H1 (cell line): ENCODE measurements around the gene HLA-DQA1. TPM values are rescaled to one million over a fixed set of nuclear protein-coding genes. Genes with fewer than 3 reads are reported as not detected.

ENCODE experiments used
- CTCF ChIA-PET: fragments of 300-600 bp; sonication (Branson Sonifier 250); formaldehyde crosslinking; loops from one replicate; lab custom pipeline; 2021; ENCODE audit not compliant: partially characterized antibody; lab: Charles Lee
- POLR2A ChIA-PET: fragments of 300-600 bp; sonication (Branson Sonifier 250); formaldehyde crosslinking; loops from one replicate; lab custom pipeline; 2021; ENCODE audit warnings: inconsistent platforms; ENCODE audit not compliant: partially characterized antibody; lab: Charles Lee
- DNase-seq, 2 experiments: peaks; one replicate each; pipeline versions ENCODE4 v3.0.0 to v3.0.0-alpha.2; 2010 to 2022; ENCODE audit warnings: low spot score in 2 of 2, low read depth in 1 of 2, mixed read lengths in 1 of 2
- FAIRE-seq: peaks from 2 replicates; lab custom pipeline; 2011; peaks lifted over from hg19 to GRCh38; lab: Jason Lieb, UNC
- H2AFZ ChIP-seq: 2 replicates; pipeline ENCODE4 v1.8.1; 2012; ENCODE audit warnings: low read length, inconsistent platforms
- H2AK5ac ChIP-seq: 2 replicates; pipeline ENCODE4 v1.6.1; 2013; ENCODE audit warnings: low read depth, low read length
- H2BK120ac ChIP-seq: replicated peaks from 2 replicates; pipeline ENCODE3; 2013; ENCODE audit warnings: low read depth, low read length, inconsistent platforms
- H2BK12ac ChIP-seq: 2 replicates; pipeline ENCODE4 v1.6.1; 2013; ENCODE audit warnings: low read depth, low read length
- H2BK15ac ChIP-seq: 2 replicates; pipeline ENCODE4 v1.6.1; 2013; ENCODE audit warnings: low read length
- H2BK20ac ChIP-seq: 2 replicates; pipeline ENCODE4 v1.6.1; 2013; ENCODE audit warnings: low read length
- H2BK5ac ChIP-seq: 2 replicates; pipeline ENCODE4 v1.6.1; 2013; ENCODE audit warnings: low read depth, low read length
- H3K14ac ChIP-seq: 2 replicates; pipeline ENCODE4 v1.6.1; 2013; ENCODE audit warnings: inconsistent platforms; ENCODE audit not compliant: insufficient read length
- H3K18ac ChIP-seq: 2 replicates; pipeline ENCODE4 v1.6.1; 2013; ENCODE audit warnings: low read length; ENCODE audit errors: extremely low read depth
- H3K23ac ChIP-seq: 2 replicates; pipeline ENCODE4 v1.6.1; 2013; ENCODE audit warnings: inconsistent platforms; ENCODE audit not compliant: insufficient read length
- H3K23me2 ChIP-seq: 2 replicates; pipeline ENCODE4 v1.6.1; 2013; ENCODE audit warnings: low read depth, low read length
- H3K27ac ChIP-seq: 2 replicates; pipeline ENCODE4 v1.6.1; 2011; ENCODE audit warnings: low read depth, low read length, inconsistent platforms
- H3K27me3 ChIP-seq, 4 experiments: replicated peaks in 1 of 4; 1 replicate in 1 of 4; 2 replicates in 3 of 4; pipeline versions ENCODE4 v1.6.1 to v1.8.1; 2011 to 2013; ENCODE audit warnings: low read length in 3 of 4, mild to moderate bottlenecking in 3 of 4, inconsistent platforms in 2 of 4, mixed read lengths in 2 of 4, moderate library complexity in 1 of 4; ENCODE audit not compliant: control insufficient read depth in 3 of 4, insufficient read depth in 3 of 4; ENCODE audit errors: extremely low read depth in 1 of 4
- H3K36me3 ChIP-seq, 4 experiments: 2 replicates each; pipeline versions ENCODE4 v1.6.1 to v1.8.1; 2011 to 2013; ENCODE audit warnings: mild to moderate bottlenecking in 4 of 4, low read length in 3 of 4, moderate library complexity in 2 of 4, control low read depth in 1 of 4, inconsistent platforms in 1 of 4; ENCODE audit not compliant: insufficient read depth in 4 of 4, control insufficient read depth in 2 of 4
- H3K4ac ChIP-seq: replicated peaks from 2 replicates; pipeline ENCODE3; 2013; ENCODE audit warnings: low read length, low read depth, mixed read lengths, inconsistent platforms; ENCODE audit not compliant: insufficient read length
- H3K4me1 ChIP-seq, 4 experiments: replicated peaks in 1 of 4; 1 replicate in 1 of 4; 2 replicates in 3 of 4; pipeline versions ENCODE4 v1.6.1 to v1.8.1; 2011 to 2013; ENCODE audit warnings: low read length in 3 of 4, inconsistent platforms in 2 of 4, mixed read lengths in 1 of 4; ENCODE audit not compliant: insufficient read depth in 4 of 4, control insufficient read depth in 3 of 4
- H3K4me2 ChIP-seq, 2 experiments: 2 replicates each; pipeline versions ENCODE4 v1.6.1 to v1.8.1; 2011 to 2013; ENCODE audit warnings: low read depth in 2 of 2, low read length in 2 of 2, control low read depth in 1 of 2, inconsistent platforms in 1 of 2, mild to moderate bottlenecking in 1 of 2; ENCODE audit not compliant: insufficient read depth in 1 of 2
- H3K4me3 ChIP-seq, 4 experiments: fragments of 200-600, 300-600 bp in 1 of 4; sonication (generic), shearing (Covaris generic), sonication (Bioruptor Twin) in 1 of 4; 2 replicates each; pipeline versions ENCODE4 v1.5.1 to v1.8.1; 2011 to 2016; ENCODE audit warnings: low read length in 4 of 4, low read depth in 3 of 4, control low read depth in 2 of 4, inconsistent platforms in 2 of 4, mild to moderate bottlenecking in 2 of 4, mixed read lengths in 1 of 4, moderate library complexity in 1 of 4; ENCODE audit not compliant: insufficient read depth in 2 of 4; ENCODE audit errors: extremely low read depth in 1 of 4
- H3K56ac ChIP-seq: replicated peaks from 2 replicates; pipeline ENCODE3; 2013; ENCODE audit warnings: low read depth, mild to moderate bottlenecking, mixed read lengths, low read length, inconsistent platforms; ENCODE audit not compliant: insufficient read length
- H3K79me1 ChIP-seq: 2 replicates; pipeline ENCODE4 v1.6.1; 2013; ENCODE audit warnings: low read depth, low read length, control low read depth
- H3K79me2 ChIP-seq, 2 experiments: 2 replicates each; pipeline versions ENCODE4 v1.6.1 to v1.8.1; 2012 to 2013; ENCODE audit warnings: low read length in 2 of 2, mild to moderate bottlenecking in 2 of 2, inconsistent platforms in 1 of 2; ENCODE audit not compliant: insufficient read depth in 2 of 2, control insufficient read depth in 1 of 2
- H3K9ac ChIP-seq, 4 experiments: replicated peaks in 1 of 4; 1 replicate in 1 of 4; 2 replicates in 3 of 4; pipeline versions ENCODE4 v1.6.1 to v1.8.1; 2011 to 2013; ENCODE audit warnings: low read depth in 3 of 4, low read length in 3 of 4, control low read depth in 2 of 4, mild to moderate bottlenecking in 2 of 4, moderate library complexity in 2 of 4, inconsistent platforms in 1 of 4; ENCODE audit errors: extremely low read depth in 1 of 4
- H3K9me3 ChIP-seq, 2 experiments: 2 replicates each; pipeline versions ENCODE4 v1.6.1 to v1.8.1; 2012 to 2013; ENCODE audit warnings: mild to moderate bottlenecking in 2 of 2, moderate library complexity in 2 of 2, control low read depth in 1 of 2, inconsistent platforms in 1 of 2, low read depth in 1 of 2, low read length in 1 of 2, mixed read lengths in 1 of 2; ENCODE audit not compliant: insufficient read depth in 2 of 2
- H4K20me1 ChIP-seq, 2 experiments: replicated peaks in 1 of 2; 2 replicates each; pipeline versions ENCODE3 to v1.8.1; 2011 to 2013; ENCODE audit warnings: inconsistent platforms in 2 of 2, low read length in 2 of 2, mild to moderate bottlenecking in 1 of 2; ENCODE audit not compliant: insufficient read depth in 2 of 2, control insufficient read depth in 1 of 2
- H4K5ac ChIP-seq: 2 replicates; pipeline ENCODE4 v1.6.1; 2013; ENCODE audit warnings: low read length, low read depth, mixed read lengths, inconsistent platforms; ENCODE audit not compliant: insufficient read length
- H4K8ac ChIP-seq: 2 replicates; pipeline ENCODE4 v1.8.0; 2013; ENCODE audit warnings: mild to moderate bottlenecking, moderate library complexity, low read length, inconsistent platforms; ENCODE audit not compliant: insufficient read depth; ENCODE audit errors: extremely low read depth
- H4K91ac ChIP-seq: replicated peaks from 2 replicates; pipeline ENCODE3; 2013; ENCODE audit warnings: low read length, mixed read lengths, inconsistent platforms; ENCODE audit not compliant: insufficient read length
- BACH1 ChIP-seq: IDR thresholded peaks from 2 replicates; pipeline ENCODE4 v1.6.1; 2012; ENCODE audit warnings: low read length, improper control_type of control experiment
- CBX5 ChIP-seq: fragments of 300-800, 300-1000 bp; sonication (generic); IDR thresholded peaks from 2 replicates; pipeline ENCODE4 v1.7.1; 2016; ENCODE audit warnings: antibody characterized with exemption, low read length, low read depth
- GABPA ChIP-seq: IDR thresholded peaks from 2 replicates; pipeline ENCODE4 v1.6.1; 2011; ENCODE audit warnings: mild to moderate bottlenecking, low read length, moderate library complexity, borderline replicate concordance; ENCODE audit not compliant: insufficient read depth
- POLR2AphosphoS5 ChIP-seq: IDR thresholded peaks from 2 replicates; pipeline ENCODE4 v1.6.1; 2011; ENCODE audit warnings: low read depth, low read length
- RAD21 ChIP-seq, 2 experiments: IDR thresholded peaks in 1 of 2; conservative IDR thresholded peaks in 1 of 2; 2 replicates each; pipeline ENCODE4 v1.6.1; 2011; ENCODE audit warnings: low read depth in 2 of 2, low read length in 2 of 2, improper control_type of control experiment in 1 of 2, inconsistent platforms in 1 of 2, mild to moderate bottlenecking in 1 of 2, moderate library complexity in 1 of 2
- polyA plus RNA-seq, 7 experiments: library from polyadenylated mRNA; depleted of rRNA in 3 of 7; stranded (reverse) in 5 of 7; unstranded in 2 of 7; fragments of >200 nt in 5 of 7; fragments of 200-250 nt in 2 of 7; gene quantifications; 1 replicate in 5 of 7; 2 replicates in 1 of 7; 4 replicates in 1 of 7; pipeline versions ENCODE4 v1.2.1 to v1.2.3, GENCODE V29; 2011 to 2013; ENCODE audit warnings: missing spikeins in 2 of 7, mixed read lengths in 2 of 7
- total RNA-seq: library from RNA; stranded (reverse); fragmentation: NEBNext Ultra II Directional; extraction: Animal tissue kit (Norgen Biotek cat#: 25700); gene quantifications from 2 replicates; pipeline ENCODE4 v1.2.1, GENCODE V29; 2021

The HLA-DQA1 gene
- total and polyA plus RNA-seq, 2 of the 8 experiments (the other 6 are each of a cell fraction or from before 2014, with no cell fraction given), result 0.12 TPM; not detected in 1

- no peak for FAIRE-seq
Measured at GRCh38 chr6:32597024-32597423, 40.2 kb upstream of the HLA-DQA1 start.

More at GRCh38 chr6:32597024-32597423, 40.2 kb upstream of the HLA-DQA1 start:
- Histone ChIP-seq H3K4me1 (no peaks in the 10 kb centered on the region), H4K8ac (no peak overlapping the region), H3K4me2 (no peak overlapping the region), H3K56ac (no peak overlapping the region), H2BK20ac (no peak overlapping the region), H2BK120ac (no peak overlapping the region), H2AFZ (no peak overlapping the region), H3K18ac (no peak overlapping the region), H2AK5ac (no peak overlapping the region), H3K9ac (no peak overlapping the region), H3K79me2 (no peaks in the 10 kb centered on the region), H3K23ac (no peak overlapping the region), H2BK15ac (no peak overlapping the region), H4K91ac (no peak overlapping the region), H3K14ac (no peak overlapping the region), H3K4me3 (no peak overlapping the region), H2BK5ac (no peak overlapping the region), H3K4ac (no peak overlapping the region), H2BK12ac (no peak overlapping the region), H3K27me3 (no peaks in the 10 kb centered on the region), H4K20me1 (no peaks in the 10 kb centered on the region), H3K27ac (no peak overlapping the region), H3K36me3 (no peaks in the 10 kb centered on the region), H4K5ac (no peak overlapping the region), H3K79me1 (no peaks in the 10 kb centered on the region), H3K9me3 (no peaks in the 10 kb centered on the region), H3K23me2 (no peaks in the 10 kb centered on the region)
- CTCF ChIA-PET, result no interaction called here
- no peak for DNase-seq
- TF ChIP-seq POLR2AphosphoS5 (no peak), GABPA (no peak), BACH1 (no peak), RAD21 (IDR thresholded peaks at IDR 0.05 in 1 of 2, conservative IDR thresholded peaks at IDR 0.05 in 1 of 2; ENCODE audit: low read depth in 2 of 2, low read length in 2 of 2) (no peak), CBX5 (no peak)
- POLR2A ChIA-PET, result interaction anchor here (0.8 kb wide), 1 partner anchor 12 kb away, joined by 3 read pairs; no protein-coding TSS in a partner anchor
